ENCODE data around the gene ZNF574.
A peak's percentile ranks its signal among the peaks of the same experiment; 100 is the strongest.

The ZNF574 gene

DNA sequence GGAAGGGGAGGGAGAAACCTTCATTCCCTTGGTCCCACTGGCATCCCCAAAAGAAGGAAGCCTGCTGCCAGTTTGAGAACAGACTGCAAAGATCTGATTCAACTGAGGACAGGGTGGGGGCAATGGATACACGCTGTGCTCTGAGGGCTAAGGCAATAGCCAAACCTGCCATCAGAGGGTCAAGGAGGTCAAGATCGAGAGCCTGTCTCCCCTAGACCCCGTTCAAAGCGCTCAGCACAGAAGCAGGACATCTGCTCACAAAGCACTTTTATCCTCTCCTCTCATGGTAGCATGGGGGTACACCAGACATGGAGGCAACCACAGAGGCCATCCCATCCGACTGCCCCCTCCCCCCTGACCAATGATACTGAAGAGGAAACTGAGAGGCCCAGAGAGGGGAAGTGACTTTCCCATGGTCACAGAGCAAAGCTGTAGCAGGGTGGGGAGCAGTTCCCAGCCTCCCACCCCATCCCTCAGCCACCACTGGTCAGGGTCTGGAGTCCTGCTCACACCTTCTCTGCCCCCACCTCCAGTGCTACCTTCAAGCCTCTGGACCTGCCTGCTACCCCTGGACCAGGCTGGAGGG, 45.2 kb downstream of the ZNF574 start:
- no peaks in the 10 kb centered on the region for H3K36me3 ChIP-seq (ENCODE audit: control insufficient read depth, insufficient read depth, low read length)
- peaks cover 7% of the 10 kb centered on the region; the same call in 1 of the 2 replicates for H3K4me1 ChIP-seq (ENCODE audit: control insufficient read depth, insufficient read depth, low read length)
- peak overlapping the region; percentile 67 for H3K27ac ChIP-seq (ENCODE audit: low read depth, low read length)
- no peak overlapping the region for H3K9ac ChIP-seq (ENCODE audit: low read depth, low read length)
- no peak overlapping the region for H3K4me3 ChIP-seq (ENCODE audit: low read depth, low read length)
- no peaks in the 10 kb centered on the region for H3K27me3 ChIP-seq (ENCODE audit: control insufficient read depth, insufficient read depth, low read length)
- no peaks in the 10 kb centered on the region for H3K9me3 ChIP-seq (ENCODE audit: control insufficient read depth, insufficient read depth, low read length)

DNA sequence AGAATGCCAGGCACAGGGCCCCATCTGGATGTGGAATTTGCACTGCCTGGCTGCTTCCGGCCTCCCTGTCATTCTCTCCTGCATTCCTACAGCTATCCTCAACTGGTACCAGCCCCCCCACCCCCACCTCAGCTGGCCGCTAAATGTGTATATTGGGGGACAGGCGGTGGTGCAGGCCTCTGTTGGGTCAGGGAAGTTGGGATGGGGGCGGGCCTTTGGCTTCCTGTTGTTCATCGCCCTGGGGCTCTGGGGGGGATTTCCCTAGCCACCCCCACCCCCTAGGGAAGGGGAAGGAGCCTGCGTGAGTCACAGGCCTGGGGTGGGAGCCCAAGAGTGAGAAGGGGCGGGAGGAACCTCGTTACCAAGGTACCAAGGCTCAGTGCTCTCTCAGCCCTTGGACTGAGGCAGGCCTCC, 45.7 kb downstream of the ZNF574 start:
- Histone ChIP-seq H3K4me3 (ENCODE audit: low read depth, low read length) (no peak overlapping the region), H3K9ac (ENCODE audit: low read depth, low read length) (no peak overlapping the region), H3K27ac (ENCODE audit: low read depth, low read length) (peak overlapping the region; percentile 67)

GRCh38 chr19:42122691-42123607, 47.0 kb downstream of the ZNF574 start:
- H3K9ac ChIP-seq (ENCODE audit: low read depth, low read length), result no peak overlapping the region
- H3K4me1 ChIP-seq (ENCODE audit: control insufficient read depth, insufficient read depth, low read length), result peaks cover 7% of the 10 kb centered on the region; the same call in 1 of the 2 replicates
- no peak overlapping the region for H3K4me3 ChIP-seq (ENCODE audit: low read depth, low read length)
- no peaks in the 10 kb centered on the region for H3K36me3 ChIP-seq (ENCODE audit: control insufficient read depth, insufficient read depth, low read length)
- H3K27me3 ChIP-seq (ENCODE audit: control insufficient read depth, insufficient read depth, low read length), result no peaks in the 10 kb centered on the region
- H3K27ac ChIP-seq (ENCODE audit: low read depth, low read length), result no peak overlapping the region
- H3K9me3 ChIP-seq (ENCODE audit: control insufficient read depth, insufficient read depth, low read length), result no peaks in the 10 kb centered on the region

More for the DNA sequence above, 45.7 kb downstream of the ZNF574 start:
- Histone ChIP-seq H3K9me3 (ENCODE audit: control insufficient read depth, insufficient read depth, low read length) (no peaks in the 10 kb centered on the region), H3K36me3 (ENCODE audit: control insufficient read depth, insufficient read depth, low read length) (no peaks in the 10 kb centered on the region), H3K4me1 (ENCODE audit: control insufficient read depth, insufficient read depth, low read length) (peaks cover 7% of the 10 kb centered on the region; the same call in 1 of the 2 replicates), H3K27me3 (ENCODE audit: control insufficient read depth, insufficient read depth, low read length) (no peaks in the 10 kb centered on the region)

DNA sequence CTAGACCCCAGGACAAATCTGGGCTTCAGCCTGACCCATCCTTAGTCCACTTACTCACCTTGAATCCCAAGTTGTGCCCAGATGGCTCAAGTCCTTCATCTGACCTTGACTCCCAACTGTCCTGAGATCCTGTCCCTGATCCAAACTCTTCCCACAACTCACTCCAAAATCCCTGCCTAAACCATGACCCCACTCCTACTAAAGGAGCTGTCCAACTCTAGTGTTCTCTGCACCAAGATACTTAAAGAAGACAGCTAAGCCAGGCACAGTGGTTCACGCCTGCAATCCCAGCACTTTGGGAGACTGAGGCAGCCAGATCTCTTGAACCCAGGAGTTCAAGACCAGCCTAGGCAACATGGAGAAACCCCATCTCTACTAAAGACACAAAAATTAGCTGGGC, 47.8 kb downstream of the ZNF574 start:
- Histone ChIP-seq H3K36me3 (ENCODE audit: control insufficient read depth, insufficient read depth, low read length) (no peaks in the 10 kb centered on the region), H3K27ac (ENCODE audit: low read depth, low read length) (no peak overlapping the region), H3K27me3 (ENCODE audit: control insufficient read depth, insufficient read depth, low read length) (no peaks in the 10 kb centered on the region), H3K9ac (ENCODE audit: low read depth, low read length) (no peak overlapping the region), H3K9me3 (ENCODE audit: control insufficient read depth, insufficient read depth, low read length) (no peaks in the 10 kb centered on the region), H3K4me1 (ENCODE audit: control insufficient read depth, insufficient read depth, low read length) (peaks cover 7% of the 10 kb centered on the region; the same call in 1 of the 2 replicates), H3K4me3 (ENCODE audit: low read depth, low read length) (no peak overlapping the region)

DNA sequence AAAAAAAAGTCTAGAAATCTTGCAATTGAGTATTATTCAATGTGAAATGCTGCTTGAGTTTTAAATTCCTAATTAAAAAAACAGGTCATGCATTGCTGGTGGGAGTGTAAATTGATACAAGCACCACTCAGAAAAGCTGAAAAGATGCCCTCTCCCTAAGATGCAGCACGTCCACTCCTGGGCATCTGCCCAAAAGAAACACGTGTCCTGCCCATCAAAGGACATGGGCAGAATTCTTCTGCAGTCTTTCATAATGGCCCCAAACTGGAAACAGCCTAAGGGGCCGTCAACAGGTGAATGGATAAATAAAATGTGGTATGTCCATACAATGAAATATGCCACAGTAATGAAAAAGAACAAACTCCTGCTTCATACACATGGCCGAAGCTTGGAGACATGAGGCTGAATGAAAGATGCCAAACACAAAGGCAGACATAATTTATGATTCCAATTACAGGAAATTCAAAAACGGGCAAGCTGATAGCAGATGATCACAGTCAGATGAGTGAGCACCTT, 48.5 kb downstream of the ZNF574 start:
- Histone ChIP-seq H3K4me3 (ENCODE audit: low read depth, low read length) (no peak overlapping the region), H3K4me1 (ENCODE audit: control insufficient read depth, insufficient read depth, low read length) (peaks cover 7% of the 10 kb centered on the region; the same call in 1 of the 2 replicates), H3K9me3 (ENCODE audit: control insufficient read depth, insufficient read depth, low read length) (no peaks in the 10 kb centered on the region), H3K27ac (ENCODE audit: low read depth, low read length) (no peak overlapping the region), H3K36me3 (ENCODE audit: control insufficient read depth, insufficient read depth, low read length) (no peaks in the 10 kb centered on the region), H3K27me3 (ENCODE audit: control insufficient read depth, insufficient read depth, low read length) (no peaks in the 10 kb centered on the region), H3K9ac (ENCODE audit: low read depth, low read length) (no peak overlapping the region)

- Histone ChIP-seq H3K9me3 (ENCODE audit: control insufficient read depth, insufficient read depth, low read length) (no peaks in the 10 kb centered on the region), H3K36me3 (ENCODE audit: control insufficient read depth, insufficient read depth, low read length) (no peaks in the 10 kb centered on the region), H3K27me3 (ENCODE audit: control insufficient read depth, insufficient read depth, low read length) (no peaks in the 10 kb centered on the region), H3K4me1 (ENCODE audit: control insufficient read depth, insufficient read depth, low read length) (peaks cover 7% of the 10 kb centered on the region; the same call in 1 of the 2 replicates), H3K9ac (ENCODE audit: low read depth, low read length) (no peak overlapping the region), H3K27ac (ENCODE audit: low read depth, low read length) (no peak overlapping the region), H3K4me3 (ENCODE audit: low read depth, low read length) (no peak overlapping the region)
These were observed 49.6 kb downstream of the ZNF574 start for GRCh38 chr19:42125536-42125935.

- Histone ChIP-seq H3K36me3 (ENCODE audit: control insufficient read depth, insufficient read depth, low read length) (no peaks in the 10 kb centered on the region), H3K27me3 (ENCODE audit: control insufficient read depth, insufficient read depth, low read length) (peaks cover 5% of the 10 kb centered on the region; the same call in 1 of the 2 replicates), H3K4me3 (ENCODE audit: low read depth, low read length) (no peak overlapping the region), H3K9me3 (ENCODE audit: control insufficient read depth, insufficient read depth, low read length) (no peaks in the 10 kb centered on the region), H3K27ac (ENCODE audit: low read depth, low read length) (no peak overlapping the region), H3K9ac (ENCODE audit: low read depth, low read length) (no peak overlapping the region), H3K4me1 (ENCODE audit: control insufficient read depth, insufficient read depth, low read length) (no peaks in the 10 kb centered on the region)
These were observed 50.6 kb downstream of the ZNF574 start for GRCh38 chr19:42126574-42126973.

- Histone ChIP-seq H3K9me3 (ENCODE audit: control insufficient read depth, insufficient read depth, low read length) (no peaks in the 10 kb centered on the region), H3K27ac (ENCODE audit: low read depth, low read length) (no peak overlapping the region), H3K4me1 (ENCODE audit: control insufficient read depth, insufficient read depth, low read length) (peaks cover 4% of the 10 kb centered on the region; the same call in 1 of the 2 replicates), H3K36me3 (ENCODE audit: control insufficient read depth, insufficient read depth, low read length) (no peaks in the 10 kb centered on the region), H3K9ac (ENCODE audit: low read depth, low read length) (no peak overlapping the region), H3K4me3 (ENCODE audit: low read depth, low read length) (no peak overlapping the region), H3K27me3 (ENCODE audit: control insufficient read depth, insufficient read depth, low read length) (peaks cover 30% of the 10 kb centered on the region)
These were observed 53.7 kb downstream of the ZNF574 start for GRCh38 chr19:42129399-42130253.

DNA sequence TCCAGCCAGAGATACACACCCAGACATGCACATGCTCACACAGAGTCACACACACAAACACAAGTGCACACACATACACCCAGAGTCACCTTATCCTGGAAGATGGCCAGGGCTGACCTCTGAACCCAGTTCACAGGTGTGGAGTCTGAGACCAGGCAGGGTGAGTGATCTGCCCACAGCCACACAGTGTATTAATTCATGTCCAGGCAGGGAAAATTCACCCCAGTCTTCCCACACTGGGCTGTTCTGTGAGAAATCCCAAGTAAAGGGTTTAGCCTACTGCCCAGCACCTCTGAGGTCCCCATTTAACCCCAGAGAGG, 54.2 kb downstream of the ZNF574 start:
- peaks cover 31% of the 10 kb centered on the region for H3K27me3 ChIP-seq (ENCODE audit: control insufficient read depth, insufficient read depth, low read length)
- no peak overlapping the region for H3K27ac ChIP-seq (ENCODE audit: low read depth, low read length)
- H3K4me3 ChIP-seq (ENCODE audit: low read depth, low read length), result no peak overlapping the region
- H3K9ac ChIP-seq (ENCODE audit: low read depth, low read length), result no peak overlapping the region
- H3K36me3 ChIP-seq (ENCODE audit: control insufficient read depth, insufficient read depth, low read length), result no peaks in the 10 kb centered on the region
- H3K4me1 ChIP-seq (ENCODE audit: control insufficient read depth, insufficient read depth, low read length), result peaks cover 4% of the 10 kb centered on the region; the same call in 1 of the 2 replicates
- no peaks in the 10 kb centered on the region for H3K9me3 ChIP-seq (ENCODE audit: control insufficient read depth, insufficient read depth, low read length)
